ENCODE measurements around the gene SPEM1.

Gene SPEM1

DNA sequence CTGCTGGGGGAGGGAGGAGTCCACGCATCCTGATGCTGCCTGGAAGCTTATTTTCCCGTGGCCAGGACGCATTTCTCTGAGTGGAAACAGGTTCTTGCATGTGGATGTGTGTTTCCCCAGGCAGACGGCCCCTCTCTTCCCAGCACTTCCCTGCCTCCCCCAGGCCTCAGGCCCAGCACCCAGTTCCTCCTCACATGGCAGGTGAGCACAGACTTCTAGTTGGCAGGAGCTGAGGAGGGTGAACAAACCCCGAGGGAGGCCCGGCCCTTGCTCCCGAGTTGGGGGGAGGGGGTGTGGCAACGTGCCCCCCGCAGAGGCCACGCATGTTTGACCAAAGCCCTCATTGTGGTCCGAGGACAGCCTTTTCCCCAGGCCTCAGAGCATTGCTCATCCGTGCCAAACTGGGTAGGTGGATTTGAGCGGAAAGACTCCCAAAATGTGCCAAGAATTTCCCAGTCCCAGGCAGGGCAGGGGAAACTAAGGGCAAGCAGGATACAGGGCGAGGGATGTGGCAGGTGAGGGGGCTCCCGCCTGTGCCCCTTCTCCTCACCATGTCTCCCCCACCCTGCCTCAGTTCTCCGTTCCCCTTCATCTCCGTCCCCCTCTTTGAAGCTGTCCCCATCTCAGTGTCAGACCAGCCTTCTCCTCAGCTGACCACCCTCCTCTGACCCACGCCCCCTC, 1.5 kb upstream of the SPEM1 start:
- FAIRE-seq (no peak), DNase-seq (ENCODE audit: insufficient read length, low spot score) (no peak)
- no peak for TF ChIP-seq POLR2A (IDR thresholded peaks at IDR 0.05; ENCODE audit: low read depth, low read length)

DNA sequence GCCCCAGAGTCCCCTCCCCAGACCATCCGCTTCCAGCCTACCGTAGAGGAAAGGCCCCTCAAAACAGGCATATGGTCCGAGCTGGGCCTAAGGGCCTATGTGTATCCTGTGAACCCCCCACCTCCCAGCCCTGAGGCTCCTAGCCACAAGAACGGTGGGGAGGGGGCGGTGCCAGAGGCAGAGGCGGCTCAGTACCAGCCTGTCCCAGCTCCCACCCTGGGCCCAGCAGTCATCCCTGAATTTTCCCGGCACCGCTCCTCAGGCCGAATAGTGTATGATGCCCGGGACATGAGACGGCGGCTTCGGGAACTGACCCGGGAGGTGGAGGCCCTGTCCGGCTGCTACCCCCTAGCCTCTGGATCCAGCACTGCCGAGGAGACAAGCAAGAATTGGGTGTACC, 1.1 kb downstream of the SPEM1 start:
- FAIRE-seq (no peak), DNase-seq (ENCODE audit: insufficient read length, low spot score) (no peak)
- TF ChIP-seq POLR2A (IDR thresholded peaks at IDR 0.05; ENCODE audit: low read depth, low read length) = no peak

DNA sequence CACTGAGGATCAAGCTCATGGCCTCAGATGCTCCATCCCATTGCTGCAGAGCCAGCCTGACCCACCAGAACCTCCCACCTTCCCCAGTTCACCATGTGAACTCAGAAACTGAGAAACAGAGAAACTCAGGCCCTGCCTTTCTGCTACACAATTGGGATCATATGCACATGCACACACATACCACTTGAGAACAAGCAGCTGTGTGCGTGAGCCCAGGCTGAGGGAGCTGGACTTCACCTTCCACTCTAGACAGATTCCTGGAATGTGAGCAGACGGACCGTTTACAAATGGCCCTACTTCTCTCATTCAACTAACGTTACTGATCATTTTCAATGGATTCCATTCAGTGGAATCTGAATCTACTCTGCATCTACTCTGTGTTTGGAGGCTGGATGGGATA, 3.6 kb downstream of the SPEM1 start:
- TF ChIP-seq POLR2A (IDR thresholded peaks at IDR 0.05; ENCODE audit: low read depth, low read length) = no peak
- no peak for DNase-seq (ENCODE audit: insufficient read length, low spot score)
- no peak for FAIRE-seq

DNA sequence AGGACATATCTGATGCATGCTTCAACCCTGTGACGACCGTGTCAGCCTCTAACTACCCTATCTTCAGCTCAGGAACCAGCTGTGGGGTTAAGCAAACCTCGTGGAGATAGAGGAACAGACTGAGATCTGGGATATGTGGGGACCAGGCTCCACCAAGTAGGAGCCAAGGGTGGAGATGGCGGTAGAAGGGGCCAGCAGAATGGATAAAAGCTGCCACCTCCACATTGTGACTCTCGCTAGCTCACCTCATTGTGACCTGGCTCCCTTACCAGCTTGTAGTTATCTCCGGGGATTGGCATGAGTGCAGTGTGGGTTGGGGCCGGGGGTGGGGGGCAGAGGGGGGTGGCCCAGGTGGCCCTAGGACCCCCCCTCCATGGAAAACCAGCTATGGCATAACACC, 5.2 kb downstream of the SPEM1 start, which contains the start of gene SPEM2:
Gene SPEM2, plus strand, starts transcription at position 301 of the 400 bp plus-strand sequence. Its CDS starts 73 bp downstream, at position 374.
- TF ChIP-seq POLR2A (IDR thresholded peaks at IDR 0.05; ENCODE audit: low read depth, low read length) = no peak
- FAIRE-seq (no peak), DNase-seq (ENCODE audit: insufficient read length, low spot score) (no peak)

DNA sequence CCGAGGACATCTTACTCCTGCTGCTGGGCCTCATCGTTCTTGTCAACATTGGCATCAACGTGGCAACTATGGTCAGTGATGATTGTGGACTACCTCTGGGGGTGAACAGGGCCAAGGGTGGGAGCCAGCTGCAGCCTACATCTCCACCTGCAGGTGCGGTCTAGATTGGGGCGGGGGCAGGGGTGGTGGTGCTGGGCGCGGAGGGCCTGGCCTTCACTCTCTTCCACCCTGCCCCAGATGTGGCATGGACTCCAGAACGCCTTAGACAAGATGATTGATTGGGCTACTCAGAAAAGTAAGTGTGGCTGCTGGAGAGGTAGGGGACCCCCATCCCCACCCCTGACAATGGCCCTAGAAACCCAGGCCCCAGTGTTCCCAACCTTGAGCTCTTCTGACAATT, 5.6 kb downstream of the SPEM1 start:
- no peak for DNase-seq (ENCODE audit: insufficient read length, low spot score)
- TF ChIP-seq POLR2A (IDR thresholded peaks at IDR 0.05; ENCODE audit: low read depth, low read length) = no peak
- FAIRE-seq = no peak

DNA sequence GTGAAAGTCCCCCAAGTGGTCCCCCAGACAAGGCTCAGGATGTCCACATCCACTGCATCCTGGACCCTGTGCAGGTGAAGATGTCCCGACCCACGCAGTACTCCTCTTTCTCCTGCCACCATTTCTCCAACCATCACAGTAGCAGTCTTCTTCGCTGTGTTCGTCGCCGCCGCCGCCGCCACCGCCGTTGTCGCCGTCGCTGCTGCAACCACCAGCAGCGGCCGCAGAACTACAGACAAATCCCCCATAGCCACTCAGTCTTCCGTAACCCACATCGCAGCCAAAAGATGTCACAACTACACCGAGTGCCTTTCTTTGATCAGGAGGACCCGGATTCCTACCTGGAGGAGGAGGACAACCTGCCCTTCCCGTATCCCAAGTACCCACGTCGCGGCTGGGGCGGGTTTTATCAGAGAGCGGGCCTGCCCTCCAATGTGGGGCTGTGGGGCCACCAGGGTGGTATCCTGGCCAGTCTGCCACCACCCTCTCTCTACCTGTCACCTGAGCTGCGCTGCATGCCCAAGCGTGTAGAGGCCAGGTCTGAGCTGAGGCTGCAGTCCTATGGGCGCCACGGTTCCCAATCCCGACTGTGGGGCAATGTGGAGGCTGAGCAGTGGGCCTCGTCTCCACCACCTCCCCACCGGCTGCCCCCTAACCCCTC, 6.2 kb downstream of the SPEM1 start:
- no peak for TF ChIP-seq POLR2A (IDR thresholded peaks at IDR 0.05; ENCODE audit: low read depth, low read length)
- FAIRE-seq = no peak
- no peak for DNase-seq (ENCODE audit: insufficient read length, low spot score)

DNA sequence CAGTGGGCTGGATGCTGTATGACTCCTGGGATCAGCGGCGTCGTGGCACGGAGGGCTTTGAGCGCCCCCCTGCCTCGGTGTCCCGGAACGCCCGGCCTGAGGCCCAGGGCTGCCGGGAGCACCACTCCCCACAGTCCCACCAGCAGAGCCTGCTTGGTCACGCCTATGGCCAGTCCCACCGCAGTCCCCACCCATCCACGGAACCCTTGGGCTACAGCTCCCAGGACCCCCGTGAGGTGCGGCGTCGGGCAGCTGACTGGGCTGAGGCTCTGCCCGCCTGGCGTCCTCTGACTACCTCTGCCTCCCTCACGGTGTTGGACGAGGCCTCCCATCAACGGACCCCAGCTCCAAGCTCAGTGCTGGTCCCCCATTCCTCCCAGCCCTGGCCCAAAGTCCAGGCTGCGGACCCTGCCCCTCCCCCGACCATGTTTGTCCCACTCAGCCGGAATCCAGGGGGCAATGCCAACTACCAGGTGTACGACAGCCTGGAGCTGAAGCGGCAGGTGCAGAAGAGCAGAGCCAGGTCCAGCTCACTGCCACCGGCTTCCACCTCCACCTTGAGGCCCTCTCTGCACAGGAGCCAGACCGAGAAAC, 6.9 kb downstream of the SPEM1 start:
- no peak for TF ChIP-seq POLR2A (IDR thresholded peaks at IDR 0.05; ENCODE audit: low read depth, low read length)
- no peak for FAIRE-seq
- no peak for DNase-seq (ENCODE audit: insufficient read length, low spot score)

DNA sequence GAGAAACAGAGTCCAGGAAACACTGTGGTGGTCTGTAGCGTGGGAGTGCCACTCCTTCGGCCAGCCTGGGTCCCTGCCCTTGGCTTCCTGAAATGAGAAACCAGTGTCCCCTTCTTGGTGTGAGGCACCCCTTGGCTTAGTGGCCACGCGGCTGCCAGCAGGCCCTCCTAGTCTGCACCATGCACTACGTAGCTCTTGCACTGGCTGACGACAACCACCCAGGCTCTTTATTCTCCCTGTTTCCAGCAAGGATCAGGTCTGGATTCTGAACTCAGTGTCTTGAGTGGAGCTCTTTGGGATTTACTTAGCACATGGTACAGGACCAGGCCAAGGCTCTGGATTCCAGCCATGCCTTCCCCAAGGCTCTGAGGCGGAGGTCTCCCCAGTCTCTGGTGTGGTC, 7.4 kb downstream of the SPEM1 start:
- no peak for FAIRE-seq

DNA sequence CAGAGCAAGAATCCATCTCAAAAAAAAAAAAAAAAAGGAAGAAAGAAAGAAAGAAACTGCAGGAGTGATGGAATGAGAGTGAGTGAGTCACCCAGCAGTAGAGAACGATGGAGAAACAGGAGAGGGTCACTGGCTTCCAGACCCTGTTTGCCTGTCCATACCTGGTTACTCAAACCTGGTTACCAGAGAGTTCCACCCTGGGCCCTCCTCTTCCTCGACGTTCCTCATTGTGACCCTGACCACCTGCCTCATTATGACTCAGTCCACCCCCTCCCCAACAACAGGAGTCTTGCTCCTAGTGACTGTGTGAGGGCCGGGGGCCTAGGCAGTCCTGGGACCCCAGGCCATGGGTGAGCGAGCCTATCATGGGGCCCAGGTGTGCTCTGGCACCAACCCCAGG, 8.4 kb downstream of the SPEM1 start, which contains the start of gene SPEM3:
Gene SPEM3, plus strand, starts transcription at position 301 of the 400 bp plus-strand sequence. Its CDS starts 46 bp downstream, at position 347.
- FAIRE-seq (no peak), DNase-seq (ENCODE audit: insufficient read length, low spot score) (no peak)
- no peak for TF ChIP-seq POLR2A (IDR thresholded peaks at IDR 0.05; ENCODE audit: low read depth, low read length)

More for the DNA sequence above, 7.4 kb downstream of the SPEM1 start:
- TF ChIP-seq POLR2A (IDR thresholded peaks at IDR 0.05; ENCODE audit: low read depth, low read length) = no peak
- no peak for DNase-seq (ENCODE audit: insufficient read length, low spot score)

DNA sequence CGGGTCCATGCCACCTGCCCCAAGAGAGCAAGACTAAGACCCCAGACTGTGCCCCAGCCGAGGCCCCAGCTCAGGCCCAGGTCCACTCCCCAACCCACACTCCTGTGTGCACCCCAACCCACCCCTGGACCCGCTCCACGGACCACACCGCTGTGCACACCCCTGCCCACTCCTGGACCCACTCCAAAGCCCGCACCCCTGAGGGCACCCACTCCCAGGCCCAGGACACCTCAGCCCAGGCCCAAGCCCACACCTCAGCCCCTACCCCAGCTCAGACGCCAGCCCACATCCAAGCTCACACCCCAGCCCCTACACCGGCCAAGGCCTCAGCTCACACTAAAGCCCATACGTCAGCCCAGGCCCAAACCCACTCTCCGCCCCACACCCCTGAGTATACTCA, 9.6 kb downstream of the SPEM1 start:
- FAIRE-seq (no peak), DNase-seq (ENCODE audit: insufficient read length, low spot score) (no peak)
- no peak for TF ChIP-seq POLR2A (IDR thresholded peaks at IDR 0.05; ENCODE audit: low read depth, low read length)

DNA sequence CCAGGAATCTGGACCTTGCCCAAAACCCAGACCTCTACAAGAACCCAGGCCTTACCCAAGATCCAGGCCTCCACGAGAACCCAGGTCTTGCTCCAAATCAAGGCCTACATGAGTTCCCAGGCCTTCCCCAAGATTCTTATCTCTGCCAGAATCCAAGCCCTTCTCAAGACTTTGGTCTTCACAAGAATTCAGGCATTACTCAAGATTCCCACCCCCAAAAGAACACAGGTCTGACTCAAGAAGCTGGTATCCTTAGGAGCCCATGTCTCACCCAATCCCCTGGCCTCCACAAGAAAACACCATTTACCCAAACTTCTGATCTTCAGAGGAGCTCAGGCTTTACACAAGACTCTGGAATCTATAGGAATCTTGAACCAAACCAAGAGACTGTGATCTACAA, 11.1 kb downstream of the SPEM1 start:
- FAIRE-seq = no peak
- no peak for DNase-seq (ENCODE audit: insufficient read length, low spot score)
- no peak for TF ChIP-seq POLR2A (IDR thresholded peaks at IDR 0.05; ENCODE audit: low read depth, low read length)

DNA sequence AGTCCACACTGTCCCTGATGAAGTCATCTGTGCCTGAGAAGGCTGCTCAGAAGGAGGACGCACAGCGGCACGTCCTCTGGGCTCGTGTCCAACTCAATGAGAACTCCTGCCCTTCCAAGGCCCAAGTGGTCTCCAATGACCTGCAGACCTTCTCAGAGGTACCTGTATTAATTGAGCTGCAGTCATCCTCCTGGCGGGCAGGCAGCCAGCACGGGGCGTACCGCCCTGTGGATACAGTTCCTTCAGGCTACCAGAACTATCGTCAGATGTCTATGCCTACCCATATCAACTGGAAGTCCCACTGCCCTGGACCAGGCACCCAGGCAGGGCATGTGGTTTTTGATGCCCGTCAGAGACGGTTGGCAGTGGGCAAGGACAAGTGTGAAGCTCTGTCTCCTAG, 12.2 kb downstream of the SPEM1 start:
- no peak for TF ChIP-seq POLR2A (IDR thresholded peaks at IDR 0.05; ENCODE audit: low read depth, low read length)
- DNase-seq (ENCODE audit: insufficient read length, low spot score) (no peak), FAIRE-seq (no peak)

DNA sequence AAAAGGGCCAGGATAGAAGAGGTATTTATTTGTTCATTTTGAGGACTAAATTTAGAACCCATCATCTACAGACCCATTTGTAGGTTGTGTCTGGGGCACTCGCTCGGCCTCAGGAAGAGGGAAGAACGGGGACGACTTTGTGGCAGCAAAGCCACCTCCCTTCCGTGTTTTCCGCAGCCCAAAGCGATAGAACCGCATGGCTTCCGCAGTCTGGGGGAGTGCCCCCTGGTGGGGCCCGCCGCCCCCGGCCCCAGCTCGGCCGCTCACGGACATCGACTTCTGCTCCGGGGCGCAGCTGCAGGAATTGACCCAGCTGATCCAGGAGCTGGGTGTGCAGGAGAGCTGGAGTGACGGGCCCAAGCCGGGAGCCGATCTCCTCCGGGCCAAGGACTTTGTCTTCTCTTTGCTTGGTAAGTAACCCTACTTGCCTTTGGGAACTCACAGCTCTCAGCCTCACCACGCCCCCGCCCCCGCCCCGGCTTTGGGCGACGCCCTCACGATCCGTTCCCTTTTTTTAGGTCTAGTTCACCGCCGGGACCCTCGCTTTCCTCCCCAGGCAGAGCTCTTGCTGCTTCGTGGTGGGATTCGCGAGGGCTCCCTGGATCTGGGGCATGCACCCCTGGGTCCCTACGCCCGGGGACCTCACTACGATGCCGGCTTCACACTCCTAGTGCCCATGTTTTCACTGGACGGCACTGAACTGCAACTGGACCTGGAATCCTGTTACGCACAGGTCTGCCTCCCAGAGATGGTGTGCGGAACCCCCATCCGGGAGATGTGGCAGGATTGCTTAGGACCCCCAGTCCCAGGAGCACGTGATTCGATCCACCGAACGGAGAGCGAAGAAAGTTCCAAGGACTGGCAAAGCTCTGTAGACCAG, 15.8 kb downstream of the SPEM1 start:
- no peak for DNase-seq (ENCODE audit: insufficient read length, low spot score)
- FAIRE-seq = no peak
- no peak for TF ChIP-seq POLR2A (IDR thresholded peaks at IDR 0.05; ENCODE audit: low read depth, low read length)

Measured in H54 (cell line).